Stimulated activated CD8-positive, alpha-beta memory T cell treated with anti-CD3 and anti-CD28 coated beads, Interleukin-7, amount 100 ng/mL, for 24 hours (primary cell): ENCODE measurements around the gene UBE2N.
A peak's percentile ranks its signal among the peaks of the same experiment; 100 is the strongest.

Experiments used
- DNase-seq: peaks from one replicate; pipeline ENCODE4 v3.0.0-alpha.2; 2020; ENCODE audit warnings: low read depth

UBE2N gene, protein sequence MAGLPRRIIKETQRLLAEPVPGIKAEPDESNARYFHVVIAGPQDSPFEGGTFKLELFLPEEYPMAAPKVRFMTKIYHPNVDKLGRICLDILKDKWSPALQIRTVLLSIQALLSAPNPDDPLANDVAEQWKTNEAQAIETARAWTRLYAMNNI

GRCh38 chr12:93441617-93442410 lies at the start of gene UBE2N:
UBE2N (minus strand) TSS chr12:93441947; CDS start chr12:93441884, 63 bp downstream.
- peak; percentile 94 for DNase-seq

DNA sequence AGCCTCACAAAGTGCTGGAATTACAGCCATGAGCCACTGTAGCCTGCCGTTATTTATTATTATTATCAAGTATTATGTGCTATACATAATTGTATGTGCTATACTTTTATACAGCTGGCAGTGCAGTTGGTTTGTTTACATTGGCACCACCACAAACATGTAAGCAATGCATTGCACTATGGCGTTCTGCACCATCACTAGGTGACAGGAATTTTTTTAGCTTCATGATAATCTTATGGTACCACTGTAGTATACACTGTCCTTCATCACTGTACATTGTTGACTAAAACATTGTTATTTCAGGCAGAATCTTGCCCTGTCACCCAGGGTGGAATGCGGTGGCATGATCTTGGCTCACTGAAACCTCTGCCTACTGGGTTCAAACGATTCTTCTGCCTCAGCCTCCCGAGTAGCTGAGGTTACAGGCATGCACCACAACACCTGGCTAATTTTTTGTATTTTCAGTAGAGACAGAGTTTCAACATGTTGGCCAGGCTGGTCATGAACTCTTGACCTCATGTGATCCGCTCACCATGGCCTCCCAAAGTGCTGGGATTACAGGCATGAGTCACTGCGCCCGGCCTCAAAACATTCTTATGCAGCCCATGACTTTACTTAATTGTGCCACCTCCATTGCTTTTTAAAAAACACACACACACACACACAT lies 42.7 kb upstream of the UBE2N start:
- DNase-seq: no peak

GRCh38 chr12:93483151-93483807 lies 41.5 kb upstream of the UBE2N start:
- no peak for DNase-seq

GRCh38 chr12:93482721-93483120 lies 41.0 kb upstream of the UBE2N start:
- DNase-seq: no peak

DNA sequence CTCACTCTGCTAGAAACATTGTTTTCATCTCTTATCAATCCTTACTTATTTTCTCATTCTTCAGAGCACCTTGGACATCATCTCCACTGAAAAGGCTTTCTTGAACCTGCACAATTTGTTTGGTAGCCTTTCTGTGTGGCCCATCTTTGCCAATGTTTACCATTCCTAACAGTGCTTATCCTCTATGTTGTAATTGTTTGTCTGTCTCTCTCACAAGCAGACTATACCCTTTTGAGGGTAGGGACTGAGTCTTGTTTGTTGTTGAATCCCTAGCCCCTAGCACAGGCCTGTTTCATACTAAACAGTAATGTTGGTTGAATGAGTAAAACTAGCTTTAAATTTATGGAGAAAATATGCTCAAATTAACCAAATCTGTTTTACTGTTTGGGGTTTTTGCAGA lies 34.8 kb upstream of the UBE2N start:
- no peak for DNase-seq

DNA sequence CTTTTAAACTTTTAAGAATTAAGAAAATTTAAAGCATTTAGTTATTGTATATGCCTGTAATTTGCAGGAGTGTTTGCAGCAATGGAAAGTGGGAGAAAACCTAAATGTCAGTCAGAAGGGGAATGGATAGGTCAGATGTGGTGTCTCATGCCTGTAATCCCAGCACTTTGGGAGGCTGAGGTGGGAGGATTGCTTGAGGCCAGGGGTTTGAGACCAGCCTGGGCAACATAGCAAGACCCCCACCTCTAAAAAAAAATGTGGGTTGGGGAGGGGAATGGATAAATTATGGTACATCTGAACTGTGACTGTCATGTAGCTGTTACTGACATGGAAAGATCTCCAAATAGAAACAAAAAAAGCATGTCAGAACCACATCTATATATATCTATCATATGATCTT lies 27.6 kb upstream of the UBE2N start:
- DNase-seq: no peak

DNA sequence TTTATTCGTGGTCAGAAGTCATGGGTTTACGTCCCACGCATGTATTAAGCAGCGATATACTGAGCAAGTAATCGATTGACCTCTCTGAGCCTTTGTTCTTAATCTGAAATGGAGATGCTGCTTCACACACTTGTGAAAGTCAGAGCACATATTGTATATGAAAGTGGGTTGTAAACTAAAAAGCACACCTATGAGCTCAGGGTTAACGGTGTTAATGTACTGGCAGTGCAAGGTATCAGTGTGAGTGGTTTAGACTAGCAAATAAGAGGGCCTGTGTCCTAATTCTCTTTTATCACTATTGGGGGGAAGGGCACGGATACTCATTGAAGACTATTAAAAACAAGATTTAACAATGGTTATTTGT lies 26.2 kb upstream of the UBE2N start:
- no peak for DNase-seq

DNA sequence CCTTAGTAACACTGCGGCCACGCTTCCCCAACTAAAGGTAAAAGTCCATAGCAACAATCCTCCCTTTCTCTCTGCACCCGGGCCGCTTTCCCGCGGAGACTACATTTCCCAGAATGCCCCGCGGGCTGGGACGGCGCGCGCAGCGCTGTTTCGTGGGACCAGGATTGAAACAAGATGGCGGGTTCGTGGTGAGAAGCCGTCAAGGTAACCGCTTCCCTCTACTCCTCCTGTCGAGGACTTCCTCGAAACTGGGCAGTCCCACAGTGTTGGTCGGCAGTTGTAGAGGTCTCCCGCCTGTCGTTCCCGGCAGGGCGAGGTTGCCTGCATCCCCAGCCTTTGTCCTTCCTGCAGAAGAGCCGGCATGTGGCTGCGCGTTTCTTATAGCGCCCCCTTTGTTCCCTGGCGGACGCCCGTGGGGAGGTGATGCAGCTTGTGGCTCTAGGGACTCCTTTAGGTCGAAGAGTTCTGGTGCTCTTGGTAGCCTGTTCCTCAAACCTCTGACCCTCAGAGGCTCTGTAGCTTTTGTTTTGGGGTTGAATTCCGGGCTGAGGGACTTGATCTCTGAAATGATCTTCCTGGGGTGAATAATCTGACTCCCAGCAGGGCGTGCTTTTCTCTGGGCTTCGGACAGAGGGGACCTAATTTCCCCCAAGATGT lies 25.7 kb upstream of the UBE2N start, which contains the start of gene MRPL42:
MRPL42 (plus strand) TSS at position 164 of the 657 bp plus-strand sequence. CDS start 1,772 bp downstream, outside the sequence.
- peak; percentile 89 for DNase-seq

- DNase-seq: no peak
These were observed 25.0 kb upstream of the UBE2N start for GRCh38 chr12:93466625-93467350.

DNA sequence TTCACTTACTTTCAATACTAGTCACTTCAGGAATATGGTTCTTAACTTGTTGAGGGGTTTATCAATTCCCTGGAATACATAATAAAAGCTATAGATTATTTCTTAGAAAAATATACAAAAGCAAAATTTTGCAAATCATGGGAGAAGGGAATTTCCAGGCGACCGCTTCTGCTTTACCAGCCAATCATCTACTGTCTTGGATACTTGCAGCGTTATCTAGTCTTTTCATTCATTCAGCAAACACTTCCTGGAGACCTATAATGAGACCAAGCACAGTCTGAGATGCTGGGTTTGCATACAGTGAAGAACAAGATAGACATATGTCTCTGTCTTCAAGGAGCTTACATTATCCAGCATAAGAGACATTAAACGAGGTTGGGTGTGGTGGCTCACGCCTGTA lies 24.1 kb upstream of the UBE2N start:
- DNase-seq: no peak

DNA sequence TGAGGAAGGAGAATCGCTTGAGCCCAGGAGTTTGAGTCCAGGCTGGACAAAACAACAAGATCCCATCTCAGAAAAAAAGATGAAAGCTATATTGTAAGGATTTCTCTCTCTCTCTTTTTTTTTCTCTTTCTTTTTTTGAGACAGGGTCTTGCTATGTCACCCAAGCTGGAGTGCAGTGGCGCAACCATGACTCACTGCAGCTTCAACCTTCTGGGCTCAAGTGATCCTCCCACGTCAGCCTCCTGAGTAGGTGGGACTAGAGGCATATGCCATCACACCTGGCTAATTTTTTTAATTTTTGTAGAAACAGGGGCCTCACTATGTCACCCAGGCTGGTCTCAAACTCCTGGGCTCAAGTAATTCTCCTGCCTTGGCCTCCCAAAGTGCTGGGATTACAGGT lies 19.8 kb upstream of the UBE2N start:
- DNase-seq: no peak

GRCh38 chr12:93460902-93461301 lies 19.2 kb upstream of the UBE2N start:
- no peak for DNase-seq

GRCh38 chr12:93460003-93460402 lies 18.3 kb upstream of the UBE2N start:
- DNase-seq: no peak

DNA sequence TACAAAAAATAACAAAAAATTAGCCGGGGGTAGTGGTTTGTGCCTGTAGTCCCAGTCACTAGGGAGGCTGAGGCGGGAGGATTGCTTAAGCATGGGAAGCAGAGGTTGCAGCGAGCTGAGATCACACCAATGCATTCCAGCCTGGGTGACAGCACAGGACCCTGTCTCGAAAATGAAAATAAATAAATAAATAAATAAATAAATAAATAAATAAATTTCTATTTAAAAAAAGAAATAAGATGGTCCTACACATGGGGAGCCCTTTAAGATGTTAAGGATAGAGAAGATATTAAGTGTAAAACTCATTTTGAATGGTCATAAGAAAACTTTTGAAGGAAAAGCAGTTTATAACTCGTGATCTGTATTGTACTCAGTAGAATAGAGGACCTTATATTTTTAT lies 17.4 kb upstream of the UBE2N start:
- DNase-seq: no peak

DNA sequence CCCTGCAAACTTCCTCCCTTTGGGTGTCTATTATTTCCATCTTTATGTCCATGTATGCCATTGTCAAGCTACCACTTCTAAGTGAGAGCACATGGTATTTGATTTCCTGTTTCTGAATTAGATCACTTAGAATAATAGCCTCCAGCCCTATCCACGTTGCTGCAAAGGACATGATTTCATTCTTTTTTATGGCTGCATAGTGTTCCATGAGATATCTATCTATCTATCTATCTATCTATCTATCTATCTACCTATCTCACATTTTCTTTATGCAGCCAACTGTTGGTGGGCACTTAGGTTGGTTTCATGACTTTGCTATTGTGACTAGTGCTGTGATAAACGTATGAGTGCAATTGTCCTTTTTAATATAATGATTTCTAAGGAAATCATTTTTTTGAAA lies 14.3 kb upstream of the UBE2N start:
- no peak for DNase-seq

DNA sequence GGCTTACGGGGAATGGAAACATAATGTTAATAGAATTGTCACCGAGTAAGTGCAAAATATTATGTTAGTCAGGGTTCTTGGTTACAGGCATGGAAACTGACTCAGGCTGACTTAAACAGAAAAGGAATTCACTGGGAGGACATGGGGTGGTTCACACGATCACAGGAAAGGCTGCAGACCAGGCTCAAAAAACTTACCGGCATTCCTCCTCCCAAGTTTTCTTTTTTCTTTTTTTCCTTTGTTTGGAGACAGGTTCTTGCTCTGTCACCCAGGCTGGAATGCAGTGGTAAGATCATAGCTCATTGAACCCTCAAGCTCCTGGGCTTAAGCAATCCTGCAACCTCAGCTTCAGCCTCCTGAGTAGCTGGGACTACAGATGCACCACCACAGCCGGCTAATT lies 11.9 kb upstream of the UBE2N start:
- no peak for DNase-seq

- DNase-seq: no peak
These were observed 9.8 kb upstream of the UBE2N start for GRCh38 chr12:93451423-93452158.

DNA sequence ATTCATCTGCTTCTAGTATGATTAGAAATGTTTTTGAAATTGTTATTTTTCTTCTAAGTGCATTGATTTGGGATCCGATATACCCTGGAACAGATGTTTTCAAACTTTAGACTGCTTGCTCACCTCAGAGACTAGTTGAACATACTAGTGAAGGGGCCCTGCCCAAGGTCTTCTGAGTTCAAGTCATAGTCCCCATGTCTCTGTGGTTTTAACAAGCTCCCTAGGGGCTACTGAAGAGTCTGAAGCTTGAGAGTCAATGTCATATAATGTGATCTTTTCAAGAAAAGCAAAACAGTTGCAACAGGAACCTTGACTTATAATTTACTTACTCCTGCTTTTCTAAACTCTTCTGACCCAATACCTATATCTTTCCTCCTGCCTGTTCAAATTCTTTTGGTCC lies 7.5 kb upstream of the UBE2N start:
- no peak for DNase-seq

DNA sequence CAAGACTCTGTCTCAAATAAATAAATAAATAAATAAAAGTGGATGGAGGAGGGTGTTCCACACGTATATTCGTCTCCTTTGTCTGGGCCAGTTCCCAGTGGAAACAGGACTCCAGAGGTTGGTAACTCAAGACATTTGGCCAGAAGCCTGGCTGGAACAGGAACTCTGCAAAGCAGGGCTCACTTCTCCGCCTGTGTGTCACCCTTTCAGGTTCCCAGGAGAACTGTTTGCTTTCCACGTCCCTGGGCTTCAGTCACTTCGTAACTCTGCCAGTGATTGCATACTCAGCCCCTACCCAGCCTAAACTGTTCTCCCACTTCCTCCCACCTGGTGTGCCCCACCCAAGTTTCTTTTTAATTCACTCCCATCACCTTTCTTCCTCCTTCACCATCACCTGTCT lies 7.0 kb upstream of the UBE2N start:
- no peak for DNase-seq

- no peak for DNase-seq
These were observed 6.0 kb upstream of the UBE2N start for GRCh38 chr12:93447555-93448290.
